ENCODE data around the gene CCDC73. TPM values are rescaled to one million over a fixed set of nuclear protein-coding genes. Genes with fewer than 3 reads are reported as not detected.

Gene CCDC73
- total RNA-seq, 1 experiment from 2014 or later: 0.04 TPM

DNA sequence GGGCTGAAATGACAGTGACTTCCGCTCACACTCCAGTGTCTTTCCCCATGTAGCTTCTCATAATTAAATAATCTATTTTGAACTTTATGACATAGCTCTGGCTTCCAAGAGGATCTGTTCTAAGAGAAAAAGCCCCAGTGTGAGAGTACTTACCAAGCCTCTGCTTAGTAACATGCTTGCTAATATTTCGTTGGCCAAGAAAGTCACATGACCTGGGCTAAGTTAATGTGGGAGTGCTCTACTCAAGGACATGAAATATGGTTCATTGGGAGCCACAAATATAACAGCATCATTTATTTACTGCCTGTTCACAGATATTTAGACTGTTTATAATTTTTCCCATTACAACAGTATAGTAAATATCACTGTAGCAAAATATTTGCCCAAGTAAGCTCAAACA lies 42.5 kb downstream of the CCDC73 start:
- BruUV-seq (replicated peaks): no TSS peak
- H2AFZ ChIP-seq (ENCODE audit: low read length): no peak overlapping the region
- no peak overlapping the region for H3K4me2 ChIP-seq (ENCODE audit: low read length)
- H4K20me1 ChIP-seq (ENCODE audit: low read length): no peaks in the 10 kb centered on the region
- H3K9me3 ChIP-seq (ENCODE audit: low read length): no peaks in the 10 kb centered on the region
- H3K4me1 ChIP-seq (ENCODE audit: insufficient read depth, low read length): no peaks in the 10 kb centered on the region
- H3F3A ChIP-seq (ENCODE audit: low read length, unreplicated experiment): peaks cover 3% of the 10 kb centered on the region
- POLR2A ChIA-PET (ENCODE audit: unreplicated experiment): interaction anchor here (0.9 kb wide), 1 partner anchor 41 kb away, joined by 6 read pairs; no protein-coding TSS in a partner anchor
- no peaks in the 10 kb centered on the region for H3K79me2 ChIP-seq (ENCODE audit: low read length)
- no peak overlapping the region for H3K9ac ChIP-seq (ENCODE audit: low read length)
- no peaks in the 10 kb centered on the region for H3K27me3 ChIP-seq (ENCODE audit: low read length)
- DNase-seq (no peak), ATAC-seq (no peak)
- no peaks in the 10 kb centered on the region for H3K36me3 ChIP-seq (ENCODE audit: low read depth, low read length)
- intact Hi-C loops (cut with micrococcal nuclease): no loop called here
- H3K27ac ChIP-seq (ENCODE audit: low read length): no peak overlapping the region
- TF ChIP-seq EZH2 (IDR thresholded peaks at IDR 0.05; ENCODE audit: low read length, unreplicated experiment) (no peak), EZH2phosphoT487 (IDR thresholded peaks at IDR 0.05; ENCODE audit: borderline replicate concordance, low read length) (no peak)
- TF ChIP-seq, protein P1, sequence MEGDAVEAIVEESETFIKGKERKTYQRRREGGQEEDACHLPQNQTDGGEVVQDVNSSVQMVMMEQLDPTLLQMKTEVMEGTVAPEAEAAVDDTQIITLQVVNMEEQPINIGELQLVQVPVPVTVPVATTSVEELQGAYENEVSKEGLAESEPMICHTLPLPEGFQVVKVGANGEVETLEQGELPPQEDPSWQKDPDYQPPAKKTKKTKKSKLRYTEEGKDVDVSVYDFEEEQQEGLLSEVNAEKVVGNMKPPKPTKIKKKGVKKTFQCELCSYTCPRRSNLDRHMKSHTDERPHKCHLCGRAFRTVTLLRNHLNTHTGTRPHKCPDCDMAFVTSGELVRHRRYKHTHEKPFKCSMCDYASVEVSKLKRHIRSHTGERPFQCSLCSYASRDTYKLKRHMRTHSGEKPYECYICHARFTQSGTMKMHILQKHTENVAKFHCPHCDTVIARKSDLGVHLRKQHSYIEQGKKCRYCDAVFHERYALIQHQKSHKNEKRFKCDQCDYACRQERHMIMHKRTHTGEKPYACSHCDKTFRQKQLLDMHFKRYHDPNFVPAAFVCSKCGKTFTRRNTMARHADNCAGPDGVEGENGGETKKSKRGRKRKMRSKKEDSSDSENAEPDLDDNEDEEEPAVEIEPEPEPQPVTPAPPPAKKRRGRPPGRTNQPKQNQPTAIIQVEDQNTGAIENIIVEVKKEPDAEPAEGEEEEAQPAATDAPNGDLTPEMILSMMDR (conservative IDR thresholded peaks at IDR 0.05; ENCODE audit: low read depth, low read length): no peak
- CTCF ChIA-PET: no interaction called here
- no peaks in the 10 kb centered on the region for H3K9me2 ChIP-seq (replicated peaks; ENCODE audit: low read length)
- H3K4me3 ChIP-seq (ENCODE audit: low read length): no peak overlapping the region

DNA sequence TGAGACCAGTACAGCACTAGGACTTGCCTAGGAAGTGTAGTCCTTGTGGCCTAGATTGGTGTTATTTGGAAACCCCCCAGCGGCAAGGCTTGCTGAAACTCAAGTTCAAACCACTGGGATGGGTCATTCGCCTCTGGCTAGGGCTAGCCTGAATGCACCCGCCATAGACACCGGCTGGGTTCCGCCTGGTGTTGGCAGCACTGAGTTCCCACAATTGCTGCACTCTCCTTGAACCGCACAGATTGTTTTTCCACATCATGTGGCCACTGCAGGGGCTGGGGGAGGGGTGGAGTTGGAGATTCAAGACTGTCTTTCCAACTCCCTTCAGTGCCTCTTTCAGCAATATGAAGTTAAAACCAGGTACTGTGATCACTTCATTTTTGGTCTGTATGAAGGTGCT lies 43.1 kb downstream of the CCDC73 start:
- ATAC-seq: no peak
- H2AFZ ChIP-seq (ENCODE audit: low read length): no peak overlapping the region
- no peaks in the 10 kb centered on the region for H3K79me2 ChIP-seq (ENCODE audit: low read length)
- no peaks in the 10 kb centered on the region for H3K27me3 ChIP-seq (ENCODE audit: low read length)
- CTCF ChIA-PET: no interaction called here
- no peaks in the 10 kb centered on the region for H4K20me1 ChIP-seq (ENCODE audit: low read length)
- no TSS peak for BruUV-seq (replicated peaks)
- no peaks in the 10 kb centered on the region for H3K36me3 ChIP-seq (ENCODE audit: low read depth, low read length)
- H3K4me1 ChIP-seq (ENCODE audit: insufficient read depth, low read length): no peaks in the 10 kb centered on the region
- no peak overlapping the region for H3K27ac ChIP-seq (ENCODE audit: low read length)
- no peaks in the 10 kb centered on the region for H3K9me3 ChIP-seq (ENCODE audit: low read length)
- POLR2A ChIA-PET (ENCODE audit: unreplicated experiment): no interaction called here
- intact Hi-C loops (cut with micrococcal nuclease): no loop called here
- H3K4me3 ChIP-seq (ENCODE audit: low read length): no peak overlapping the region
- no peak overlapping the region for H3K4me2 ChIP-seq (ENCODE audit: low read length)
- DNase-seq: no peak
- no peaks in the 10 kb centered on the region for H3K9me2 ChIP-seq (replicated peaks; ENCODE audit: low read length)
- no peak overlapping the region for H3K9ac ChIP-seq (ENCODE audit: low read length)
- H3F3A ChIP-seq (ENCODE audit: low read length, unreplicated experiment): peaks cover 3% of the 10 kb centered on the region
- TF ChIP-seq EZH2 (IDR thresholded peaks at IDR 0.05; ENCODE audit: low read length, unreplicated experiment): no peak
- TF ChIP-seq, protein P1 (conservative IDR thresholded peaks at IDR 0.05; ENCODE audit: low read depth, low read length): no peak
- no peak for TF ChIP-seq EZH2phosphoT487 (IDR thresholded peaks at IDR 0.05; ENCODE audit: borderline replicate concordance, low read length)

DNA sequence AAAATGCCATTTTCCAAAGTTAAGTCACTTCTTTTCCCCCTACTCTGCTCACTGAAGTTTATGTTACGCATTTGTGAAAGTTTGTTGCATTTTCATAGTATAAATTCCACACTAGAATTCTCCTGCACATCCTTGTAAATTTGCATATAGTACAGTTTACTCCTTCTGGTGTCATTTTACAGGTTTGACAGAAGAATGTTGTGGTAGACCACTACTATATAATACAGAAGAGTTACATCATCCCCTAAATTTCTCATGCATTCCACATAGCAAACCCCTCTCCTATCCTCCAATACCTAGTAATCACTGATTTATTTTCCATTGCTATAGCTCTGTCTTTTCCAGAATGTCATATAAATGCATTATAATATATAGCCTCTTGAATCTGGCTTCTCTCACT lies 64.5 kb downstream of the CCDC73 start:
- TF ChIP-seq, protein P1 (conservative IDR thresholded peaks at IDR 0.05; ENCODE audit: low read depth, low read length): no peak
- TF ChIP-seq EZH2phosphoT487 (IDR thresholded peaks at IDR 0.05; ENCODE audit: borderline replicate concordance, low read length) (no peak), EZH2 (IDR thresholded peaks at IDR 0.05; ENCODE audit: low read length, unreplicated experiment) (no peak)
- Histone ChIP-seq H3K79me2 (ENCODE audit: low read length) (no peaks in the 10 kb centered on the region), H3K4me3 (ENCODE audit: low read length) (no peak overlapping the region), H4K20me1 (ENCODE audit: low read length) (no peaks in the 10 kb centered on the region), H3F3A (ENCODE audit: low read length, unreplicated experiment) (no peaks in the 10 kb centered on the region), H3K9ac (ENCODE audit: low read length) (no peak overlapping the region), H3K9me2 (replicated peaks; ENCODE audit: low read length) (no peaks in the 10 kb centered on the region), H3K36me3 (ENCODE audit: low read depth, low read length) (no peaks in the 10 kb centered on the region), H3K9me3 (ENCODE audit: low read length) (no peaks in the 10 kb centered on the region), H3K27ac (ENCODE audit: low read length) (no peak overlapping the region), H3K4me2 (ENCODE audit: low read length) (no peak overlapping the region), H3K4me1 (ENCODE audit: insufficient read depth, low read length) (no peaks in the 10 kb centered on the region), H2AFZ (ENCODE audit: low read length) (no peak overlapping the region), H3K27me3 (ENCODE audit: low read length) (no peaks in the 10 kb centered on the region)
- POLR2A ChIA-PET (ENCODE audit: unreplicated experiment): no interaction called here
- no TSS peak for BruUV-seq (replicated peaks)
- no peak for ATAC-seq
- intact Hi-C loops (cut with micrococcal nuclease): no loop called here
- peak; percentile 7 for DNase-seq
- CTCF ChIA-PET: no interaction called here
